Measurements from ENCODE around the gene NLGN1.
"Not testable (repeated sequence)": the region's sequence is repeated elsewhere in the genome, so short reads cannot be mapped to it uniquely, and the experiment has no call there.

NLGN1 gene

DNA sequence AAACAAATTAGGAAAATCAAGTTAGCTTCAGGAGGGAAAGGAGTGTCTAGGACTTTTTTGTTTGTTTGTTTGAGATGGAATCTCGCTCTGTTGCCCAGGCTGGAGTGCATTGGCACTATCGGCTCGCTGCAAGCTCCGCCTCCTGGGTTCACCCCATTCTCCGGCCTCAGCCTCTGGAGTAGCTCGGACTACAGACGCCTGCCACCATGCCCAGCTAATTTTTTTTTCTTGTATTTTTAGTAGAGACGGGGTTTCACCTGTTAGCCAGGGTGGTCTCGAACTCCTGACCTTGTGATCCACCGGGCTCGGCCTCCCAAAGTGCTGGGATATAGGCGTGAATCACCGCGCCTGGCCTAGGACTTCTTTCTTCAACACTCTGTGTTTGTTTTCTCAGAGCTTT, 171.1 kb downstream of the NLGN1 start:
- no peak for DNase-seq

GRCh38 chr3:173583496-173583895, 186.0 kb downstream of the NLGN1 start:
- DNase-seq = no peak

DNA sequence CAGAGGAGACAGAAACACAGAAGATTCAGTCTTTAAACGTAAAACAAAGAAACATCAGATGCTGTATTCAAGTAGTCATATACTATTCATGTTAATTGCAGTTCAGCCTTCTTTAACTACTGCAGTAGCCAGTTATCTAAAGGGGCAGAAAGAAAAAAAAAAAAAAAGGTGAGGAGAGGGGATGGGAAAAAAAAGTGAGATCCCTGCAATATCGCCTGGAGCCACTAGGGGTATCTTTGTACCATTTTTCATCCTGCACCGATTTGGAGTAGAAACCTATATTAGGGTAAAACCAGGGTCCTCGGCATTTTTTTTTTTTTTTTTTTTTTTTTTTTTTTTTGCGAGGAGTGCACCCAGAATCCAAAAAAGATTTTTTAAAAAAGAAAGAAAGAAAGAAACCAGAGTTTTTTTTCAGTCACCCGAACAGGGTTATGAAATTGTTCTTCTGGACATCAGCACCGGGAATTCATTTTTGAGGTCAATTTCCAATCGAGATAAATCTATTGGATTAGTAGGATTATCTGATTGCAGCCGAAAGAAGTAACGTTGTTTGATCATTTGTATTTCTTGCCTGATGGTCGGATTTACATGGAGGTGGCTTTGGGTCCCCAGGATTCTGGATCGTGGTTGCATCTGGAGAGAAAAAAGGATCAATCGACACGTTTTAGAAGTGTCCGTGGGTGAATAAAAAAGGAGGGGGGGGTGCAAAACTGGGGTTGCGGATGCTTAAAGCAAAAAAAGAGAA, 186.7 kb downstream of the NLGN1 start:
- DNase-seq = peak; percentile 27

DNA sequence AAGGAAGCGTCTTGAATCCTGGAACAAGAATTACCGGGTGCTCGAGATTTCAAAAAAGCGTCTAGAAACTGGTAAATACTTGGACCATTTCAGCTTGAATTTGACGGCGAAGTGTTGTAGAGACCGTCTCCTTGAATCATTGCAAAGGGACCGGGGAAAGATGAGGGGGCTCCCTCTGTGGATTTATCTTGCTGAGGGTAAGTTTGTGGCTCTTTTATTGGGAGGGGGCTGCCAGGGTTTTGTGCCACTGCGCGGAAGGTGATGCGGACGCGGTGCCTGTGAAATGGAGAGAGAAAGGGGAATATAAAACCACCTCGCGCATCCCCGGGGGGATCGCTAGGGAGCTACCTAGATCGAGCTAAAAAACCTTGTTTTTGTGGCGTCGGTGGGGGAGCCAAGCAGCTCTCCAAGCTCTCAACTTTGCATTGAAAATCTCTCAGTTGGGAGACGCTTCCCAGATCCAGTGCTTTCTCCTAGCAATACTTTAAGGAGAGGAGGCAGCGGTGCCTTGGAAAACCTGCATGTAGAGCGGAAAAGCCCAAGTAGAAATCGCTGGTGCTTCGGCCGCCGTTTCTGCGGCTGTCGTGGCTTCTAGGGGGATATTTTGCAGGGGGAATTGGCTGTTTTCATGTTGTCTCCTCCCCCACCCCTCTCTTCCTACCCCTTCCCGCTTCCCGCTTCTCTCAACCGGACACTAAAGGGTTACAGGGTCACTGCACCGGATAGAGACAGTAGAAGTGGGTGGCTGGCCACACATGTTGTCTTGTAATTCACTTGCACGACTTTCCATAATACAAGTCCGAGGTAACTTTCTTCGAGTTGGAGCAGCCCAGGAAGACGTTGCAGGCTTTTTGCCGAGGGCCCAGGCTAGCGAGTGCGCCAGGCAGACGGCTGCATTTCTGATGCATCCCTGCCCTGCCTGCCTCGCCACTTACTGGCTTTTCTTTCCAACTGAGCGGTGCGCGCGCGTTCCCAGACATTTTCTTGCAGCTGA, 187.6 kb downstream of the NLGN1 start:
- no peak for DNase-seq

- no peak for DNase-seq
Measured at GRCh38 chr3:173586166-173586565, 188.6 kb downstream of the NLGN1 start.

- no peak for DNase-seq
Measured at GRCh38 chr3:173587055-173587454, 189.5 kb downstream of the NLGN1 start.

DNA sequence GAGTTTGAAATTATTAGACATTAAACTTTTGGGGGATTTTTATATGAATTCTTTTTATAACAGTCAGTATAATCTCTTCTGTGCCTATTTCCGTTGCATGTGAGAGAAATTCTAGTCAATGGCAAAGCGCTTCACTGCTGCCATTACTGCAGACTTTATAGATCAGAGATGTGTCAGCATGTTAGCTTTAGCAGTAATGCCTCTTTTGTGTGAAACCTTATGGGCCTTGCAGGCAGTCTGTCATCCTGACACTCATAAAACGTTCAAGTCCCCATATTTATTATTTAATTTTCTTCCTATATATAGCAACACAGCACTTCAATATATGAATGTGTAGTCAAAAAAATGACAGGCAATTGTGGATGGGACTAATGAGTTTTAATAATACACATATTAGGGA, 191.0 kb downstream of the NLGN1 start:
- DNase-seq = no peak

DNA sequence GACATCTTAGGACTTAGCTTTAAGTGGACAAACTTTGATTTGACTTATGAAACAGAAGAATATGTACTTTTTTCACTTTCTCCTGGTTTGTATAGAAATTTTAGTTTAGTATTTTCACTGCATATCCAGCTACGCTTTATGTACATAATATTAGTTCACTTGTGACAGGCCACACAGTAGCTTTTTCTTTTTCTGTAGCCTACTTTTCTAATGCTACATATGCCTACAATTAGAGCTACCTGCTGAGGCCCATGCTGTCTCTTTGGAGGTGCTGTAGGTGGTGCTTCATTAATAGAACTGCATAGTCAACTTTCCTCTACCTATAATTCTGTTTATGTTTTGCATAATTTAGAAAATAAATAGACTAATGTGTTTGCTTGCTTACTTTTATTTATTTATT, 191.6 kb downstream of the NLGN1 start:
- DNase-seq = no peak

DNA sequence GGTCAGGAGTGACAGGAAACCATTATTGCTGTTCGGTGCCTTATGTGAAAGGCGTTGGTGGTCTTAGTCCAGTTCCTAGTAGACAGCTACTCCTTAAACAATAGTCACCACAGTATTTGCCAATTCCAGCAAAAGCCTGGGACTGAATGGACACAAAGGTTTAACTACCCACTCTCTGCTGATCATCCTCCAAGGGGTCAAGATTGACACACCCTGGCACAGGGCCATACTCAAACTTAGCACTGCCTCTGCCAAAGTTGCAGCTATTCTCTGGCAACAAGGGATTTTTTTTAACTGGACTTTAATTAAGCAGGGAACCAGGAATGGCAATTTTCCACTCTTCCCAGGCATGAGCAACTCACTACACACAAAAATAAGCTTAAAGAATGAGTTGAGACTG, 193.9 kb downstream of the NLGN1 start:
- no peak for DNase-seq

- DNase-seq = not testable (repeated sequence)
Measured at GRCh38 chr3:173594881-173595280, 197.3 kb downstream of the NLGN1 start.

GRCh38 chr3:173599673-173600072, 202.1 kb downstream of the NLGN1 start:
- DNase-seq = no peak

- DNase-seq = no peak
Measured at GRCh38 chr3:173614522-173614921, 217.0 kb downstream of the NLGN1 start.

GRCh38 chr3:173615661-173616060, 218.1 kb downstream of the NLGN1 start:
- no peak for DNase-seq

- DNase-seq = no peak
Measured at GRCh38 chr3:173617490-173617889, 219.9 kb downstream of the NLGN1 start.

- no peak for DNase-seq
Measured at GRCh38 chr3:173618148-173618547, 220.6 kb downstream of the NLGN1 start.

GRCh38 chr3:173618703-173619102, 221.2 kb downstream of the NLGN1 start:
- no peak for DNase-seq

- DNase-seq = no peak
Measured at GRCh38 chr3:173622166-173622565, 224.6 kb downstream of the NLGN1 start.

DNA sequence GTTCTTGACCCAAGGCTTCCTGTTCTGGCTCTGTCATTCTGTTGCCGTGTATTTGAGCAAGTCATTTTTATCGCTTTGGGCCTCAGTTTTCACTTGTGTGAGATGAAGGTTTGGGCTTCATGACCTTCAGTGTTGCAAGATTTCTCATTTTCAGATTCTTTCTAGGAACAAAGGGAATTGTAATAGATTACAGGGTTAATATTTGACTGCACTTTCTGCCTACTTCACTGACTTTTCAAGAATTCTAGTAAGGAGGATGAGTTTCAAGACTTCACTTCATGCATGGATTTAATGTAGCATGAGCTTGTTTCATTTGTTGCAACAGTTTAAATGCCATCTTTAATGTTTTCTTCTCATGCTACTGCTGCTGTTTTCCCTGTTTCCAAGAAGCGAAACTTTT, 226.5 kb downstream of the NLGN1 start:
- no peak for DNase-seq

GRCh38 chr3:173630849-173631248, 233.3 kb downstream of the NLGN1 start:
- no peak for DNase-seq

DNA sequence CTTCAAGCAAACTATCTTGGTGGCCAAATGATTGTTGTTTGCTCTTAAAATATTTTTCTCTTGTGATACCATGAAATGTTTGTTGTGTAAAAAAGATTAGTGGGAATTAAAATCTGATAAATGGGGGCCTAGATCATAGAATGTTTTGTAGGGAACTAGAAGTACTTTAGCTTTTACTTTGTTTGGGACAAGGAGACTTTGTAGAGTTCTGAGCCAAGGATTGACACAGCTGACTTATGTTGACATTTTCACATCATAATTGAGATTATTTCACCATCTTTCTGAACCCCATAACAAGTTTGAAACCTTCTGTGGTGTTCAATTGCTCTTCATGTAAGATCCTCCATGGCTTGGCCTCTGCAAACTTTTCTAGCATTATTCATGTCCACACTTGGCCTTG, 235.4 kb downstream of the NLGN1 start:
- no peak for DNase-seq

- no peak for DNase-seq
Measured at GRCh38 chr3:173635826-173636225, 238.3 kb downstream of the NLGN1 start.

DNA sequence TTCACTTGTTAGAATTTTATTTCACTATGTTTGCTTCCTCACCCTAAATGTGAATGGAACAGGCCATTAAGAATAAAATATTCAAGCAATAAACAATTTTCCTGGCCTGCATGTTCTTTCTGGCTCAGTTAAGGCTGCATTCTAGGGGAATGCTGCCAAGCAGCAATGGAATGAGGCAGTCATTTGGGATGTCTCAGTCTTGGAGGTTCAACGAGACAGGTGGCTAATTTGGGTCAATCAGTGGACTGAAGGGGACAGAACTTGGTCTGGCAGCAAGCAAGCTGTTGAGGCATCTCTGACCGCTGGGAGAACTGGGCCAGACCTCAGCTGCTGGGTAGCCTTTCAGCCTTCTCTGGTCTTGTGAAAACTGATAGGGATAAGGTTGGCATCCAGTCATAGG, 241.6 kb downstream of the NLGN1 start:
- no peak for DNase-seq

DNA sequence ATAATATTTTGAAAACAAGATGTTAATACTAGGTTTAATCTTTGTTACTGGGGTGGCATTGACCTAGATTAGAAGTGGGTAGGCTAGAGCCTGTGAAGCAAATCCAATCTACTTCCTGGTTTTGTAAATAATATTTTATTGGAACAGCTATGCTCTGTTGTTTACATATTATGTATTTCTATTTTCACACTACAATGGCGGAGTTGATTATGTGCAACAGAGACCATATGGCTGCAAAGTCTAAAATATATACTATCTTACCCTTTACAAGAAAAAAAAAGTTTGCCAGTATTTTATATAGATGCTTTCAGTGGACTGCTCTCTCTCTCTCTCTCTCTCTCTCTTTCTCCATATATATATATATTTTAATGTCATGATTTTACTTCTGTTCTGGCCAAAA, 244.2 kb downstream of the NLGN1 start:
- DNase-seq = no peak

All from hematopoietic multipotent progenitor cell treated with erythropoietin and hydrocortisone succinate and interleukin-3 and kit ligand, for 8 days (in vitro differentiated cells).